CD14-positive monocyte (primary cell): ENCODE measurements around the gene CHST2. TPM values are rescaled to one million over a fixed set of nuclear protein-coding genes. Genes with fewer than 3 reads are reported as not detected.

Source experiments
- DNase-seq, 3 donors: peaks; one replicate each; pipeline ENCODE4 v3.0.0-alpha.2; 2011 to 2022
- H2AFZ ChIP-seq: 2 replicates; pipeline ENCODE4 v1.6.0; 2012; ENCODE audit warnings: mild to moderate bottlenecking, low read depth, low read length, inconsistent platforms; ENCODE audit not compliant: insufficient read depth, poor library complexity, severe bottlenecking
- H3K27ac ChIP-seq, 2 donors: 1 replicate in 1 of 2; 2 replicates in 1 of 2; pipeline ENCODE4 v1.5.1; 2012 to 2013; ENCODE audit warnings: low read length in 2 of 2, control low read depth in 1 of 2, inconsistent platforms in 1 of 2, low read depth in 1 of 2, mild to moderate bottlenecking in 1 of 2
- H3K27me3 ChIP-seq, 2 donors: one replicate each; pipeline versions ENCODE4 v1.6.0 to v1.6.1; 2011 to 2013; ENCODE audit warnings: low read length in 2 of 2; ENCODE audit not compliant: control insufficient read depth in 2 of 2, insufficient read depth in 2 of 2
- H3K36me3 ChIP-seq, 2 donors: replicated peaks in 1 of 2; 1 replicate in 1 of 2; 2 replicates in 1 of 2; pipeline versions ENCODE4 v1.5.1 to v1.6.1; 2012 to 2013; ENCODE audit warnings: low read length in 2 of 2, control low read depth in 1 of 2, inconsistent platforms in 1 of 2, mild to moderate bottlenecking in 1 of 2; ENCODE audit not compliant: insufficient read depth in 2 of 2, control insufficient read depth in 1 of 2
- H3K4me1 ChIP-seq, 2 donors: 1 replicate in 1 of 2; 2 replicates in 1 of 2; pipeline versions ENCODE4 v1.5.1 to v1.6.1; 2012 to 2013; ENCODE audit warnings: low read length in 2 of 2, control low read depth in 1 of 2, inconsistent platforms in 1 of 2, mild to moderate bottlenecking in 1 of 2, moderate library complexity in 1 of 2; ENCODE audit not compliant: insufficient read depth in 2 of 2, control insufficient read depth in 1 of 2
- H3K4me2 ChIP-seq: replicated peaks from 2 replicates; pipeline ENCODE3; 2012; ENCODE audit warnings: low read length, moderate library complexity, mild to moderate bottlenecking; ENCODE audit not compliant: poor library complexity, severe bottlenecking; ENCODE audit errors: extremely low read depth
- H3K4me3 ChIP-seq, 3 experiments: fragments of 200-600 bp in 1 of 3; sonication (generic) in 1 of 3; replicated peaks in 1 of 3; 1 replicate in 2 of 3; 2 replicates in 1 of 3; pipeline ENCODE4 v1.5.1; 2011 to 2013; ENCODE audit warnings: low read length in 3 of 3, mild to moderate bottlenecking in 3 of 3, control low read depth in 2 of 3, low read depth in 2 of 3, inconsistent platforms in 1 of 3, moderate library complexity in 1 of 3
- H3K79me2 ChIP-seq: 2 replicates; pipeline ENCODE4 v1.6.0; 2012; ENCODE audit warnings: mild to moderate bottlenecking, control low read depth, inconsistent platforms, low read length, moderate library complexity; ENCODE audit not compliant: insufficient read depth
- H3K9ac ChIP-seq: 2 replicates; pipeline ENCODE4 v1.6.0; 2017; ENCODE audit warnings: low read length, mild to moderate bottlenecking; ENCODE audit not compliant: insufficient read depth, poor library complexity, severe bottlenecking
- H3K9me3 ChIP-seq, 2 donors: replicated peaks in 1 of 2; 1 replicate in 1 of 2; 2 replicates in 1 of 2; pipeline versions ENCODE4 v1.5.1 to v1.6.1; 2012 to 2013; ENCODE audit warnings: low read length in 2 of 2, control low read depth in 1 of 2; ENCODE audit not compliant: control insufficient read depth in 1 of 2, insufficient read depth in 1 of 2
- H4K20me1 ChIP-seq: 2 replicates; pipeline ENCODE4 v1.6.0; 2012; ENCODE audit warnings: mild to moderate bottlenecking, low read length, control low read depth, moderate library complexity; ENCODE audit not compliant: insufficient read depth
- H3K27ac Mint-ChIP-seq, 7 donors: one replicate each; pipeline ENCODE4 v1.8.0; 2020; ENCODE audit warnings: mild to moderate bottlenecking in 7 of 7, mixed read lengths in 7 of 7, moderate library complexity in 6 of 7, inconsistent platforms in 2 of 7
- H3K27me3 Mint-ChIP-seq, 3 donors: one replicate each; pipeline ENCODE4 v1.8.0; 2021 to 2022; ENCODE audit warnings: low read depth in 3 of 3, mild to moderate bottlenecking in 3 of 3, mixed read lengths in 3 of 3, moderate library complexity in 3 of 3, inconsistent platforms in 1 of 3
- H3K36me3 Mint-ChIP-seq, 2 donors: one replicate each; pipeline ENCODE4 v1.8.0; 2020; ENCODE audit warnings: mixed read lengths in 2 of 2, inconsistent platforms in 1 of 2, mild to moderate bottlenecking in 1 of 2
- H3K4me1 Mint-ChIP-seq: one replicate; pipeline ENCODE4 v1.8.0; 2020; ENCODE audit warnings: mild to moderate bottlenecking, mixed read lengths
- H3K4me3 Mint-ChIP-seq, 2 donors: one replicate each; pipeline ENCODE4 v1.8.0; 2020; ENCODE audit warnings: mild to moderate bottlenecking in 2 of 2, mixed read lengths in 2 of 2, moderate library complexity in 1 of 2
- H3K9me3 Mint-ChIP-seq, 7 donors: one replicate each; pipeline ENCODE4 v1.8.0; 2020 to 2022; ENCODE audit warnings: mixed read lengths in 7 of 7, mild to moderate bottlenecking in 6 of 7, moderate library complexity in 6 of 7, inconsistent platforms in 2 of 7
- WGBS: methylation state at CpG from one replicate; pipeline ENCODE4 v1.1.5; 2013; ENCODE audit warnings: missing lambda C conversion rate; ENCODE audit not compliant: insufficient coverage; 5-methylcytosine and 5-hydroxymethylcytosine counted together
- intact Hi-C, 2 donors: fragments of 100-400 bp; cut with micrococcal nuclease; formaldehyde crosslinking; loops; one replicate each; pipeline versions ENCODE4 v1.15.0 to v1.15.1; 2023
- polyA plus RNA-seq, 3 donors: library from polyadenylated mRNA; depleted of rRNA in 1 of 3; unstranded in 2 of 3; stranded (reverse) in 1 of 3; fragments of 300-500 nt in 2 of 3; fragments of >200 nt in 1 of 3; fragmentation: Illumina TruSeq in 2 of 3; gene quantifications; 1 replicate in 2 of 3; 2 replicates in 1 of 3; pipeline ENCODE4 v1.2.3, GENCODE V29; 2012 to 2021
- TF ChIP-seq, protein P1 (sequence below): fragments of 200-600 bp; IDR thresholded peaks from one replicate; pipeline ENCODE4 v1.8.0; 2022; ENCODE audit warnings: antibody characterized with exemption, mild to moderate bottlenecking

Gene CHST2
- polyA plus RNA-seq, 3 donors: 6.1 to 18.0 (median 9.6) TPM

DNA sequence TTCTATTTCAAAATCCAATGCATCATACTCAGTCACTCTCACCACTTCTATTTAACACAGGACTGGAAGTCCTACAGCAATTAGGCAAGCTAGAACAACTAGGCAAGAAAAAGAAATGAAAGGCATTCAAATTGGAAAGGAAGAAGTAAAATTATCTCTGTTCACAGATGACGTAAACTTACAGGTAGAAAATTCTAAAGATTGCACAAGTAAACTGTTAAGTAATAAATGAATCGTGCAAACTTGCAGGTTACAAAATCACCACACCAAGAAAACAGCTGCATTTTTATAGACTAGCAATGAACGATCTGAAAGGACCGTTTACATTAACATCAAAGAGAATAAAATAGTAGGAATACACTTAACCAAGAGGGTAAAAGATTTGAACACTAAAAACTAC lies 36.2 kb downstream of the CHST2 start:
- H3K9me3 Mint-ChIP-seq: peaks cover 0 to 1% (median 0%) of the 10 kb centered on the region in 7 donors
- no peak overlapping the region for H3K9ac ChIP-seq
- no peaks in the 10 kb centered on the region for H4K20me1 ChIP-seq
- H3K79me2 ChIP-seq: no peaks in the 10 kb centered on the region
- no peaks in the 10 kb centered on the region for H3K9me3 ChIP-seq
- H3K36me3 Mint-ChIP-seq: no peaks in the 10 kb centered on the region
- no peak for DNase-seq
- H3K4me1 ChIP-seq: peaks cover 3 to 25% of the 10 kb centered on the region in 2 donors
- no peaks in the 10 kb centered on the region for H3K27me3 Mint-ChIP-seq
- no CpG with 5 or more reads among the region's 4 CpGs for WGBS
- H3K4me2 ChIP-seq: no peak overlapping the region
- intact Hi-C loops: no loop called here
- H3K4me3 ChIP-seq: no peak overlapping the region
- H3K4me3 Mint-ChIP-seq: no peak overlapping the region
- no peak overlapping the region for H3K27ac Mint-ChIP-seq
- no peaks in the 10 kb centered on the region for H3K36me3 ChIP-seq
- H3K4me1 Mint-ChIP-seq: peaks cover 36% of the 10 kb centered on the region
- TF ChIP-seq, protein P1, sequence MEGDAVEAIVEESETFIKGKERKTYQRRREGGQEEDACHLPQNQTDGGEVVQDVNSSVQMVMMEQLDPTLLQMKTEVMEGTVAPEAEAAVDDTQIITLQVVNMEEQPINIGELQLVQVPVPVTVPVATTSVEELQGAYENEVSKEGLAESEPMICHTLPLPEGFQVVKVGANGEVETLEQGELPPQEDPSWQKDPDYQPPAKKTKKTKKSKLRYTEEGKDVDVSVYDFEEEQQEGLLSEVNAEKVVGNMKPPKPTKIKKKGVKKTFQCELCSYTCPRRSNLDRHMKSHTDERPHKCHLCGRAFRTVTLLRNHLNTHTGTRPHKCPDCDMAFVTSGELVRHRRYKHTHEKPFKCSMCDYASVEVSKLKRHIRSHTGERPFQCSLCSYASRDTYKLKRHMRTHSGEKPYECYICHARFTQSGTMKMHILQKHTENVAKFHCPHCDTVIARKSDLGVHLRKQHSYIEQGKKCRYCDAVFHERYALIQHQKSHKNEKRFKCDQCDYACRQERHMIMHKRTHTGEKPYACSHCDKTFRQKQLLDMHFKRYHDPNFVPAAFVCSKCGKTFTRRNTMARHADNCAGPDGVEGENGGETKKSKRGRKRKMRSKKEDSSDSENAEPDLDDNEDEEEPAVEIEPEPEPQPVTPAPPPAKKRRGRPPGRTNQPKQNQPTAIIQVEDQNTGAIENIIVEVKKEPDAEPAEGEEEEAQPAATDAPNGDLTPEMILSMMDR: no peak
- H2AFZ ChIP-seq: no peak overlapping the region
- no peak overlapping the region for H3K27ac ChIP-seq
- no peaks in the 10 kb centered on the region for H3K27me3 ChIP-seq

- no peaks in the 10 kb centered on the region for H3K27me3 Mint-ChIP-seq
Measured at GRCh38 chr3:143158014-143158988, 38.7 kb downstream of the CHST2 start.

More at GRCh38 chr3:143158014-143158988, 38.7 kb downstream of the CHST2 start:
- Histone ChIP-seq H3K4me1 (peaks cover 7 to 19% of the 10 kb centered on the region in 2 donors), H3K27me3 (no peaks in the 10 kb centered on the region), H2AFZ (no peak overlapping the region), H3K4me3 (no peak overlapping the region), H3K36me3 (no peaks in the 10 kb centered on the region), H3K9me3 (no peaks in the 10 kb centered on the region), H3K4me2 (no peak overlapping the region), H3K9ac (no peak overlapping the region), H4K20me1 (no peaks in the 10 kb centered on the region), H3K27ac (no peak overlapping the region), H3K79me2 (no peaks in the 10 kb centered on the region)
- Mint-ChIP-seq H3K9me3 (peaks cover 0 to 1% (median 0%) of the 10 kb centered on the region in 7 donors), H3K36me3 (no peaks in the 10 kb centered on the region), H3K4me1 (peaks cover 30% of the 10 kb centered on the region), H3K27ac (peak overlapping the region in 2 of 7 donors; percentile 11 to 49), H3K4me3 (no peak overlapping the region)
- 13% methylated on average over 2 of the region's 2 CpGs for WGBS
- DNase-seq: peak; percentile 35 to 74 (median 47)
- intact Hi-C loops: no loop called here
- TF ChIP-seq, protein P1: no peak
